GM04504 (cell line): Measurements from ENCODE around the gene HIC2.
"Not testable (repeated sequence)": the region's sequence is repeated elsewhere in the genome, so short reads cannot be mapped to it uniquely, and the experiment has no call there.

ENCODE experiments used
- DNase-seq: peaks from one replicate; pipeline ENCODE4 v3.0.0-alpha.2; 2012; ENCODE audit warnings: low read depth

HIC2 gene

DNA sequence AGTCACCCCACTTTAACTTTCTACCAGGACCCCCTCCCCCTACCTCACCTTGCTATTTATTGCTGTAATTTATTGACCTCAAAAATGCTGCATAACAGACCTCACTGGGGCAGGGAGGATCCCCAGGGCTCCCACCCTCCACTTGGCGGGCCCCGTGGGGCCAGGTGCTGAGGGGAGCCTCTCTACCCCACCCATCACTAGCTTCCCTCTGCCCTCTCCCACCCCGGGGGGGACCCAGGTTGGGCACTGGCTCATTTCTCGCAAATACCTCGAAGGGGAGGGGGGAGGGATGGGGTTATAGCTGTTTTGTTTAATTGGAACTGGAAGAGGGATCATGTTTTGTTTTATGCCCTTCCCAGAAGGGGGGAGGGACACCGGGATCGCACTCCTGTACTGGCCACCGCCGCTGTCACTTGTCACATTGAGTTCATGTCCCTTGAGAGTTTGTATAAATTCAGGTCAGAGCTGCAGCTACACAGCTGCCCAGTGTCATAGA is 33.7 kb downstream of the HIC2 start:
- DNase-seq: no peak

DNA sequence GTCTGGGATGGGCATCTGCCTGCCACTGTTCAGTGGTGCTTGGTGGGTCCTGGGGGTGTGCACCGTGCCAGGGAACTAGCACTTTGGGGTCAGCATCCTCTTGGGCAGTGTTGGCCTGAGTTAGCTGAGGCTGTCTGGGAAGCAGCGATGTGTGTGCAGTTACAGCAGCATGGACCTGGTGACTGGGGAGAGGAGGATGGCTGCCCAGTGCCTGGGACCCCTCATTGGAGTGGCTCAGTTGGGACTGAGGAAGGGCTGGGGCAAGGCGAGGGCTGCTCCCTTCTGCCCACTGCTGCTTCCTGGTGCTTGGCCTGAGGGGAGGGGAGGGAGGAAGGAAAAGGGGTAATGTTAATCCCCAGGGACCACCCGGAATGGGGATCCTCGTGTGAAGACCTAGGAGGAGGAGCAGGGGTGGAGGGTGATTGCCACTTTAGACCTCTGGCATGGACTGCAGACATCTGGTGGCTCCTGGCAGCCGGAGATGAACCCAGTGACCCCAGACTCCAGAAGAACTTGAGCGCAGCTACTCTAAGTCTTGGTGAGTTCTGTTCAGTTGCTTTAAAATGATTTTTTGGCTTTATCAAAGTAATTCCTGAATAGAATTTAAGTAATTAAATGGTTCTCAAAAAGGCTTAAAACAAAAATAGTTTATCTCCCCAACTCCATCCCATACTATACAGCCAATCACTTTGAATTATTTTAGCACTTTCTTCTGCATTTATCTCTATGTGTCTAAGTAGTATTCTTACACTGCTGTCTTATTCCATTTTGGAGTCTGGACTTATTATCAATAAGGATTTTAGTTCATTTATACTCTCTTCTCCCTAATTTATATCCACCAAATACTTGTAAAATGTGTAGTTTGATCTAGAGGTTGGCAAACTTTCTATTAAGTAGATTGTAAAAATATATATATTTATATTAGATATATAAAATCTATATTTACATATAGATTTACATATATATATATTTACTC is 34.7 kb downstream of the HIC2 start:
- no peak for DNase-seq

GRCh38 chr22:21452666-21453065 is 35.5 kb downstream of the HIC2 start:
- not testable (repeated sequence) for DNase-seq

- DNase-seq: not testable (repeated sequence)
Measured at GRCh38 chr22:21454998-21455333, 37.8 kb downstream of the HIC2 start.

- DNase-seq: no peak
Measured at GRCh38 chr22:21455334-21456089, 38.3 kb downstream of the HIC2 start.

GRCh38 chr22:21457023-21457787 is 40.0 kb downstream of the HIC2 start:
- DNase-seq: no peak

DNA sequence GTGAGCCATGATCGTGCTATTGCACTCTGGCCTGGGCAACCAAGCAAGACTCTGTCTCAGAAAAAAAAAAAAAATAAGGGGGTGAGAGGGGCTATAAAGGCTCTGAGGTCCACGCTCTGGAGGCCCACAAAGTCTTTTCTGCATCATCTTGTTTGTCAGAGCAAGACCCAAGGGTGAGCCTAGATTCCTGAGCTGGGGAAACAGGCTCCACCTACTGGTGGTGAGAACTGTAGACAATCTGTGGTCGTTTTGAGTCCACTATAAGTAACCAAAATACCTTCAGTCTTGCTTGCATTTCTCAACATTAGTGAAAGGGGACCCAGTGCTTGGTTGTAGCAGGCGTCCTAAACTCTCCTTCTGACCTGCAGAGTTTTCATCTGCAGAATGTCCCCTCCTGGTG is 45.5 kb downstream of the HIC2 start:
- not testable (repeated sequence) for DNase-seq

DNA sequence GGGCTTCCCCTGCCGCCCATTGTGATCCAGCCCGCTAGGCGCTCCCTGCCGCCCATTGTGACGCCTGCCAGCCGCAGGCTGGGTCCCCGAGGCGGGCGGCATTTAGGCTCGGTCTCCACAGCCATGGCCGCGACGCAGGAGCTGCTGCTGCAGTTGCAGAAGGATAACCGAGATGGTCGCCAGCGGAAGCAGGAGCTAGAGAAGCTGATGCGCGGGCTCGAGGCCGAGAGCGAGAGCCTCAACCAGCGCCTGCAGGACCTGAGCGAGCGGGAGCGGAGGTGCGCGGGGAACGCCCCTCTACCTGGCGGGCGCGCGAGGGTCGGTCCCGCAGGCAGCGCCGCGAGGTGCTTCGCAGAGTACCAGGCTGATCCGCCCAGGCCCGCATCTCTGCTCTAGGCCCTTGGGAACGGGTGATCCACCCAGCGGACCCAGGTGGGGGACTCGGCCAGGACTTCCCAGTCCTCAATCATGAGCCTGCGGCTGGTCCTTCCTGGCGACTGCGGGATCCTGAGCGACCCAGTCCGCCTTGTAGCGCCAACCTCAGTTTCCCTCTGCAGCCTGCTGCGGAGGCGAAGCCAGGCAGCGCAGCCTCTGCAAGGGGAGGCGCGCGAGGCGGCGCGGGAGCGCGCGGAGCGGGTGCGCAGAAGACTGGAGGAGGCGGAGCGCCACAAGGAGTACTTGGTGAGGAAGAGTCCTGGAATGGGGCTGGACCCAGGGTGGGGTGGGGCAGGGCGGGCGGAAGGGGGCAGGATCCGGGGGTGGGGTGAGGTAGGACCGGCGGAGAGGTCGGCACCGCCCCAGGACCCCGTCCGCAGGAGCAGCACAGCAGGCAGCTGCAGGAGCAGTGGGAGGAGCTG is 50.4 kb downstream of the HIC2 start, which contains the start of gene TMEM191C:
TMEM191C (plus strand) TSS at position 51 of the 857 bp plus-strand sequence; CDS start at position 124, 73 bp downstream.
- DNase-seq: not testable (repeated sequence)

DNA sequence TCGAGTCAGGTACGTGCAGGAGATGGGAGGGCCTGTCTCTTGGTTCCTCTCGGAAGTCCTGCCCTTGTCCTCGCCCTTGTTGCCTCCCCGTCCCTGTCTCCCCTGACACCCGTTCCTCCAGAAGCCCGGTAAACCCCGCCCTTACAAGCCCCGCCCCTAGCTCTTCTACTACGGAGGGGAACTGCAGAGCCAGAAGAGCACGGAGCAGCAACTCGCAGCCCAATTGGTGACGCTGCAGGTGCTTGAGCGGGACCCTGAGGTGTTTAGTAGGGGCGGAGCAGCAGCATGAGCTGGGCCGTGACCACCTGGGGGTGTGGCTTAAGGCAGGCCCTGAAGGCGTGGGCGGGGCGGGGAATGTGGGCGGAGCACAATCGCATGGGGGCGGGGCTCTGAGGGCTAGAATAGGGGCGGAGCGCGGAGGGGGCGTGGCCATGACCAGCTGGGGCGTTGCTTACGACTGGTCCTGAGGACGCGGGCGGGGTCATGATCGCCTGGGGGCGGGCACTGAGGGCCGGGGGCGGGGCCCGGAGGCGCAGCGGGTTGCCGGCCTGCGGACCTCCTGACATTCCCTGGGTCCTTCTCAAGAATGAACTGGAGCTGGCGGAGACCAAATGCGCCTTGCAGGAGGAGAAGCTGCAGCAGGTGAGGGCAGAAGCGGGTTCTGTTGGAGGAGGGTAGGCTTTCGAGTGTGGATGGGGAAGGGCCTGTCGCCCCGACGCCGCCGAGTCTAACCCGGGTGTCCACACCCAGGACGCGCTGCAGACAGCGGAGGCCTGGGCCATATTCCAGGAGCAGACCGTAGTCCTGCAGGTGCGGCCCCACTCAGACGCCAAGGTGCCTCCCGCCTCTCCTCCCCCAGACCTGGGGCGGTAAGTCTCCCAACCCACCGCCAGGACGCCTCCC is 51.3 kb downstream of the HIC2 start:
- DNase-seq: peak; percentile 40

DNA sequence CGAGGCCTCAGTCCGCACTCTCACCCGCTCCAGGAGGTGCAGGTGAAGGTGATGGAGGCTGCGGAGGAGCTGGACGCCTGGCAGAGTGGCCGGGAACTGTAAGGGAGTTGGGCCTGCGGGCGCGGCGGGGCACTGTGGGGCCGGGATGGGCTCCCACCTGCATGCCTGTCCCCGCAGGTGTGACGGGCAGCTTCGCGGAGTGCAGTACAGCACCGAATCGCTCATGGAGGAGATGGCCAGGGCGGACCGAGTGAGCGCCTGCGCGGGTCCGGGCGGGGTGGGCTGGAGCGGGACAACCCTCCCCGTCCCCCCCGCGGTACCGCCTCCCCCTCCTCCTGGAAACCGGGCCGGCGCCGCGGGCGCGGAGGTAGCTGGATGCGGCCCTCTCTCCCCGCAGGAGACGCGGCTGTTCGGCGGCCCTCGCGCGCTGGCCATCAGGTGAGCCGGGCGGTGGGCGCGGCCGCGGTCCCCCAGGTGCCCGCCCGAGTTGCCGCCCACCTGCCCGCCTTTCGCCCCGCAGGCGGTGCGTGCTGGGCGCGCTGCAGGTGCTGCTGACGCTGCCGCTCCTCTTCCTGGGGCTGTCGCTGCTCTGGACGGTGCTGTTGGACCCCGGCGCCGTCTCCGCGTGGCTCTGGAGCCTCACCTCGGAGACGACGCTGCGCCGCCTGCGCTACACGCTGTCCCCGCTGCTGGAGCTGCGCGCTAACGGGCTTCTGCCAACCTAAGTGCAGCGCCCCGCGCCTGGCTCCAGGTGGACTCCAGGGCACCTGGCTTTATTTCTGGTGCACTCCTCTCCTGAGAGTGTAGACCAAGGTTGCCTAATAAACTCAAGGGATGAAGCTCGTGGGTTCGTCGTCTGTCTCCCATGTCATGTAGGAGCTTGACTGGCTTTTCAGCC is 52.2 kb downstream of the HIC2 start:
- not testable (repeated sequence) for DNase-seq

DNA sequence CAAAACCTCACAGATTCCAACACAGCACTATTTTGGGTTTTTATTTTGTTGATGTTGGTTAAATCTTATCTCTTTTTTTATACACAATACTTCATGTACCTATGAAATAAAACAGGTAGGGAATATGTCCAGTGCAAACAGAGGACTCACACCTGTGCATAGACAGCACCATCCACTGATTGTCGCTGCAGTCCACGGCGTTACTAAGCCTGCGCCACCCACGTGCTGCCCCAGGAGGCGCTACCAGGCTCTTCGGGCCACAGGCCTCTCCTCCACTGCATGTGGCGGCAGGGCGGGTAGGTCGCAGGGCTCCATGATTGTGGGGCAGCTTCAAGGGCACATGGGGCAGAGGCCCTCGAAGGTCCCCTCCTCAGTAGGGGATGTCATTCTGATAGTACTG is 55.8 kb downstream of the HIC2 start:
- not testable (repeated sequence) for DNase-seq

GRCh38 chr22:21473664-21474063 is 56.5 kb downstream of the HIC2 start:
- not testable (repeated sequence) for DNase-seq

GRCh38 chr22:21484039-21484438 is 66.9 kb downstream of the HIC2 start:
- DNase-seq: not testable (repeated sequence)

- not testable (repeated sequence) for DNase-seq
Measured at GRCh38 chr22:21487723-21488122, 70.6 kb downstream of the HIC2 start.

DNA sequence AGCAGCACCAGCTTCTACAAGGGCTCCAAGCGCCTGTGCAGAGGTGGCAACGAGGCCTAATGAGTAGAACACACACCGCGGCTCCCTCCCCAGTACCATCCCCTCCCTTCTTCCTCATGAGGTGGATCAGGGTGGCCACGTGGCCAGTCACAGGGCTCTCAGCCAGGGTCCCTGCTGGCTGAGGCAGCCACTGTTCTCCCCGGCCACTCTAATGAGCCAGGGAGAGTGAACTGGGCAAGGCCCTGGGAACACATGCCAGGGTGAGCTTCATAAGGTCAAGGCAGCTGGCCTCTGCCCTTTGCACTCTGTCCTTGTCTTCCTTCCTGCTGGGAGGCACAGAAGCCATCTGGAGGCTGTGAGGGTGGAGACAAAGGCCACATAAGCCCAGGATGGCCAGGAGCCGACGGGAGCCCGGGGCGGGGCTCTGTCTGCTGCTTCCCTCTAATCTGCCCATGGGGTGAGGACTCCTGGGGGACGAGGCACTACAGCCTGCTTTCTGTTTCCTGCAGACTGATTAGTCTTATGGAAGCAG is 72.0 kb downstream of the HIC2 start:
- DNase-seq: not testable (repeated sequence)

DNA sequence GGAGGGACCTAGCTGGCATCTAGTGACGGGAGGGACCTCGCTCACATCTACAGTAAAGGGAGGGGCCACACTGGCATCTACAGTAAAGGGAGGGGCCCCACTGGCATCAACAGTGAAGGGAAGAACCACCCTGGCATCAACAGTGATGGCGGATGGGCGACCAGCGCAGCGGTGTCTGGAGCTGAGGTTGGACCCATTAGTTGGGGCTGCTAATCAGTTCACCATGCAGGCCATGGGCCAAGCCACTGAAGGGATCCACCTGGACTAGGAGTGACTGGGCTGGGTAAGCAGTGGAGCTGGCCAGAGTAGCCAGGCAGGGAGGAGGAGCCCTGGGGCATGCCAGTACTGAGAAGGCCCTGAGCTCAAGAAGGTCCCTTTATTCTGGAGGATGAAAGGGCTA is 73.4 kb downstream of the HIC2 start:
- not testable (repeated sequence) for DNase-seq

GRCh38 chr22:21492271-21492670 is 75.1 kb downstream of the HIC2 start:
- DNase-seq: not testable (repeated sequence)
